GM12878 (cell line): Measurements from ENCODE around the gene TXLNG. TPM values are rescaled to one million over a fixed set of nuclear protein-coding genes. Genes with fewer than 3 reads are reported as not detected.
A peak's percentile ranks its signal among the peaks of the same experiment; 100 is the strongest.

Experiments
- ATAC-seq: fragments of 200-7000 bp; cut with Tn5 transposase; 3 replicates; pipeline ENCODE4 v1.9.1; 2020; ENCODE audit warnings: mild to moderate bottlenecking, moderate library complexity
- BruUV-seq: library from RNA; stranded (reverse); fragments of 400-500 nt; replicated peaks from 2 replicates; lab custom pipeline; 2021; lab: Mats Ljungman, UMichigan
- CTCF ChIA-PET: fragments of 300-600 bp; sonication (Branson Sonifier 250); formaldehyde crosslinking; extraction: SDS; loops from one replicate; lab custom pipeline; 2021; ENCODE audit warnings: inconsistent platforms; lab: Yijun Ruan, JAX
- POLR2A ChIA-PET: fragments of 350-600 bp; formaldehyde crosslinking; extraction: SDS; loops from one replicate; lab custom pipeline; 2021; ENCODE audit warnings: inconsistent platforms; lab: Charles Lee
- RAD21 ChIA-PET: fragments of 300-600 bp; sonication (Branson Sonifier 250); formaldehyde crosslinking; loops from one replicate; lab custom pipeline; 2023; ENCODE audit warnings: antibody characterized with exemption; ENCODE audit not compliant: unreplicated experiment; lab: Charles Lee
- SMC1A ChIA-PET: fragments of 300-600 bp; sonication (Branson Sonifier 250); formaldehyde crosslinking; loops from one replicate; lab custom pipeline; 2023; ENCODE audit not compliant: unreplicated experiment, uncharacterized antibody; lab: Charles Lee
- DNase-seq: peaks from one replicate; pipeline ENCODE4 v3.0.0-alpha.2; 2011; ENCODE audit warnings: low read depth, low spot score
- FAIRE-seq: peaks from 3 replicates; lab custom pipeline; 2011; peaks lifted over from hg19 to GRCh38; lab: Jason Lieb, UNC
- H2AFZ ChIP-seq: 2 replicates; pipeline ENCODE4 v1.6.0; 2011; ENCODE audit warnings: low read depth, low read length, control low read depth; ENCODE audit not compliant: control insufficient read depth
- H3K27ac ChIP-seq: 2 replicates; pipeline ENCODE4 v1.5.1; 2011; ENCODE audit warnings: control low read depth; ENCODE audit not compliant: control insufficient read depth, insufficient read depth
- H3K27me3 ChIP-seq, 2 experiments: replicated peaks in 1 of 2; 2 replicates each; pipeline versions ENCODE4 v1.6.0 to v1.6.1; 2011; ENCODE audit warnings: low read length in 1 of 2; ENCODE audit not compliant: control insufficient read depth in 2 of 2, insufficient read depth in 2 of 2
- H3K36me3 ChIP-seq, 2 experiments: 2 replicates each; pipeline ENCODE4 v1.5.1; 2011; ENCODE audit warnings: low read length in 1 of 2; ENCODE audit not compliant: control insufficient read depth in 2 of 2, insufficient read depth in 2 of 2
- H3K4me1 ChIP-seq: 2 replicates; pipeline ENCODE4 v1.6.1; 2011; ENCODE audit warnings: mild to moderate bottlenecking, low read length, moderate library complexity, mixed read lengths; ENCODE audit not compliant: control insufficient read depth, insufficient read depth
- H3K4me2 ChIP-seq: 2 replicates; pipeline ENCODE4 v1.6.0; 2011; ENCODE audit warnings: control low read depth; ENCODE audit not compliant: control insufficient read depth, insufficient read depth
- H3K4me3 ChIP-seq: fragments of 200-600 bp; sonication (generic); 2 replicates; pipeline ENCODE4 v1.5.1; 2016
- H3K79me2 ChIP-seq: 2 replicates; pipeline ENCODE4 v1.6.0; 2011; ENCODE audit warnings: low read length; ENCODE audit not compliant: control insufficient read depth, insufficient read depth
- H3K9ac ChIP-seq: 2 replicates; pipeline ENCODE4 v1.8.0; 2011; ENCODE audit warnings: low read length, control low read depth, mixed read lengths; ENCODE audit not compliant: control insufficient read depth, insufficient read depth
- H3K9me3 ChIP-seq: replicated peaks from 3 replicates; pipeline ENCODE4 v1.5.1; 2011; ENCODE audit warnings: mild to moderate bottlenecking, low read length; ENCODE audit not compliant: control insufficient read depth, insufficient read depth
- H4K20me1 ChIP-seq: 2 replicates; pipeline ENCODE4 v1.6.0; 2011; ENCODE audit not compliant: control insufficient read depth, insufficient read depth
- CBX3 ChIP-seq: fragments of 200-600 bp; sonication (generic); IDR thresholded peaks from 2 replicates; pipeline ENCODE4 v1.6.1; 2016; ENCODE audit warnings: low read depth, borderline replicate concordance
- CEBPB ChIP-seq, 2 experiments: fragments of 150-350 bp in 1 of 2; IDR thresholded peaks; 2 replicates each; pipeline ENCODE4 v1.6.1; 2012 to 2014; ENCODE audit warnings: low read depth in 2 of 2, low read length in 2 of 2, borderline replicate concordance in 1 of 2, inconsistent platforms in 1 of 2
- CHD2 ChIP-seq: IDR thresholded peaks from 2 replicates; pipeline ENCODE4 v1.6.1; 2011; ENCODE audit warnings: low read depth, low read length, improper control_type of control experiment, borderline replicate concordance
- ELK1 ChIP-seq: IDR thresholded peaks from 2 replicates; pipeline ENCODE4 v1.6.1; 2012; ENCODE audit warnings: low read depth, low read length, improper control_type of control experiment
- SRF ChIP-seq, 2 experiments: IDR thresholded peaks; 2 replicates each; pipeline ENCODE4 v1.6.1; 2011; ENCODE audit warnings: low read depth in 2 of 2, low read length in 2 of 2, mild to moderate bottlenecking in 1 of 2, moderate library complexity in 1 of 2
- ZNF24 ChIP-seq: fragments of 450-650 bp; IDR thresholded peaks from 2 replicates; pipeline ENCODE4 v1.6.1; 2017; ENCODE audit warnings: antibody characterized with exemption, mild to moderate bottlenecking
- WGBS: methylation state at CpG from one replicate; pipeline ENCODE4 v1.1.6; 2016; ENCODE audit warnings: low lambda C conversion rate; ENCODE audit not compliant: insufficient replicate concordance, insufficient coverage; ENCODE audit errors: missing lambda C conversion rate; 5-methylcytosine and 5-hydroxymethylcytosine counted together
- in situ Hi-C: fragments of 300-500 bp; cut with MboI; formaldehyde crosslinking; loops from 9 replicates; pipeline ENCODE4 v1.14.3; 2018; ENCODE audit warnings: mixed read lengths
- intact Hi-C: fragments of 100-400 bp; cut with micrococcal nuclease; formaldehyde crosslinking; loops from one replicate; pipeline ENCODE4 v1.14.2; 2022; ENCODE audit not compliant: unreplicated experiment
- polyA plus RNA-seq, 11 experiments: library from polyadenylated mRNA; depleted of rRNA in 4 of 11; unstranded in 6 of 11; stranded (reverse) in 5 of 11; fragments of >200 nt; fragmentation: Nextera tagmentation in 4 of 11; fragmentation: Illumina TruSeq in 1 of 11; extraction: Ambion mirVana in 4 of 11; extraction: Trizol in 1 of 11; gene quantifications; 1 replicate in 1 of 11; 2 replicates in 10 of 11; pipeline versions ENCODE4 v1.2.1 to v1.2.3, GENCODE V29; 2011 to 2016; ENCODE audit warnings: inconsistent platforms in 2 of 11, missing spikeins in 2 of 11, low read depth in 1 of 11
- total RNA-seq, 4 experiments: library from RNA; depleted of rRNA in 3 of 4; stranded (reverse); fragments of >200 nt in 3 of 4; fragmentation: Illumina TruSeq in 1 of 4; extraction: Trizol in 1 of 4; gene quantifications; 2 replicates each; pipeline versions ENCODE4 v1.2.1 to v1.2.3, GENCODE V29; 2013 to 2021

TXLNG gene
- total and polyA plus RNA-seq, 10 of the 15 experiments (the other 5 are each of a cell fraction or from before 2014, with no cell fraction given) = 9.9 to 40.7 (median 19.5) TPM

- Histone ChIP-seq H2AFZ (no peak overlapping the region), H3K79me2 (peaks cover 10% of the 10 kb centered on the region), H3K4me3 (no peak overlapping the region), H4K20me1 (no peaks in the 10 kb centered on the region), H3K27ac (no peak overlapping the region), H3K9ac (no peak overlapping the region), H3K4me1 (no peaks in the 10 kb centered on the region), H3K27me3 (no peaks in the 10 kb centered on the region), H3K36me3 (no peaks in the 10 kb centered on the region; a peak in 2 of 4 replicates), H3K9me3 (no peaks in the 10 kb centered on the region), H3K4me2 (no peak overlapping the region)
- RAD21 ChIA-PET = interaction anchor here (0.7 kb wide), 1 partner anchor 19 kb away, joined by 3 read pairs; no protein-coding TSS in a partner anchor
- in situ Hi-C loops (no loop called here), intact Hi-C loops (no loop called here)
- CTCF ChIA-PET = interaction anchor here (0.7 to 1.1 kb wide), 3 partner anchors 18 to 239 kb away, joined by 3 to 5 read pairs (median 3); no protein-coding TSS in a partner anchor
- no peak for DNase-seq
- no peak for FAIRE-seq
- TF ChIP-seq CHD2 = no peak
- no peak for TF ChIP-seq SRF (IDR thresholded peaks at IDR 0.05; ENCODE audit: low read depth in 2 of 2, low read length in 2 of 2)
- TF ChIP-seq ZNF24 = no peak
- no peak for TF ChIP-seq ELK1
- POLR2A ChIA-PET = interaction anchor here (1.0 kb wide), 1 partner anchor 94 kb away, joined by 3 read pairs; no protein-coding TSS in a partner anchor
- SMC1A ChIA-PET = interaction anchor here (0.6 to 1.5 kb wide), 4 partner anchors 15 to 314 kb away, joined by 3 to 6 read pairs (median 3); no protein-coding TSS in a partner anchor
- BruUV-seq = no TSS peak
- peak; percentile 55 for ATAC-seq
These were observed 21.3 kb downstream of the TXLNG start for GRCh38 chrX:16807548-16807947.

- FAIRE-seq = peak; percentile 13
- TF ChIP-seq CEBPB (IDR thresholded peaks at IDR 0.05; ENCODE audit: borderline replicate concordance in 1 of 2, low read depth in 2 of 2, low read length in 2 of 2) (0 out of 4 replicates have a peak, but pooled peaks of 1 of the 2 experiments have one; percentile 17), CBX3 (no peak)
- Histone ChIP-seq H3K9ac (no peak overlapping the region), H3K27ac (no peak overlapping the region), H3K4me1 (no peaks in the 10 kb centered on the region), H3K4me3 (no peak overlapping the region), H3K79me2 (peaks cover 10% of the 10 kb centered on the region), H2AFZ (no peak overlapping the region; the same call in 1 of the 2 replicates), H3K27me3 (no peaks in the 10 kb centered on the region), H4K20me1 (no peaks in the 10 kb centered on the region), H3K4me2 (no peak overlapping the region), H3K36me3 (no peaks in the 10 kb centered on the region; a peak in 1 of 4 replicates), H3K9me3 (no peaks in the 10 kb centered on the region)
- no TSS peak for BruUV-seq
- in situ Hi-C loops = no loop called here
- ChIA-PET CTCF (interaction anchor here (0.7 to 1.1 kb wide), 3 partner anchors 18 to 74 kb away, joined by 3 read pairs; no protein-coding TSS in a partner anchor), RAD21 (interaction anchor here (0.7 kb wide), 1 partner anchor 20 kb away, joined by 3 read pairs; no protein-coding TSS in a partner anchor), POLR2A (interaction anchor here (1.0 kb wide), 1 partner anchor 95 kb away, joined by 3 read pairs; no protein-coding TSS in a partner anchor), SMC1A (interaction anchor here (0.8 to 1.5 kb wide), 3 partner anchors 15 to 88 kb away, joined by 3 to 6 read pairs (median 3); no protein-coding TSS in a partner anchor)
- intact Hi-C loops = no loop called here
- 97% methylated on average over 4 of the region's 4 CpGs for WGBS
- no peak for DNase-seq
- ATAC-seq = peak; percentile 16; the same call in 2 of the 3 replicates
These were observed 21.8 kb downstream of the TXLNG start for GRCh38 chrX:16807976-16808542.
